ENCODE data around the gene PCDH15.

Gene PCDH15

DNA sequence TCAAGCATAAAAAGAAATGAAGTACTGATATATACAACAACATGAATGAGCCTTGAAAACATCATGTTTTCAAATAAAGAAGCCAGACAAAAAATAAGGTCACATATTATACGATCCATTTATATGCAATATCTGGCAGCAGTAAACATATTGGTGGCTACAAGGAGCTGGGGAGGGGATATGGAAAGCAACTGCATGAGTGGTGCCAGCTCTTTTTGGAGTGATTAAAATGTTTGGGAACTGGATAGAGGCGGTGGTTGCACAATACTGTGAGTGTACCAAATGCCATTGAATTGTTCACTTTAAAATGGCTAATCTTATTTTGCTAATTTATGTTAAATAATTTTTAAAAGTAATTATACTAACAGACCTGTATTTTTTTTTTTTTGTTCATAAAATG lies 481.7 kb downstream of the PCDH15 start:
- no peak for TF ChIP-seq EZH2 (IDR thresholded peaks at IDR 0.05; ENCODE audit: borderline replicate concordance, low read depth, low read length, severe bottlenecking)
- TF ChIP-seq, protein P1, sequence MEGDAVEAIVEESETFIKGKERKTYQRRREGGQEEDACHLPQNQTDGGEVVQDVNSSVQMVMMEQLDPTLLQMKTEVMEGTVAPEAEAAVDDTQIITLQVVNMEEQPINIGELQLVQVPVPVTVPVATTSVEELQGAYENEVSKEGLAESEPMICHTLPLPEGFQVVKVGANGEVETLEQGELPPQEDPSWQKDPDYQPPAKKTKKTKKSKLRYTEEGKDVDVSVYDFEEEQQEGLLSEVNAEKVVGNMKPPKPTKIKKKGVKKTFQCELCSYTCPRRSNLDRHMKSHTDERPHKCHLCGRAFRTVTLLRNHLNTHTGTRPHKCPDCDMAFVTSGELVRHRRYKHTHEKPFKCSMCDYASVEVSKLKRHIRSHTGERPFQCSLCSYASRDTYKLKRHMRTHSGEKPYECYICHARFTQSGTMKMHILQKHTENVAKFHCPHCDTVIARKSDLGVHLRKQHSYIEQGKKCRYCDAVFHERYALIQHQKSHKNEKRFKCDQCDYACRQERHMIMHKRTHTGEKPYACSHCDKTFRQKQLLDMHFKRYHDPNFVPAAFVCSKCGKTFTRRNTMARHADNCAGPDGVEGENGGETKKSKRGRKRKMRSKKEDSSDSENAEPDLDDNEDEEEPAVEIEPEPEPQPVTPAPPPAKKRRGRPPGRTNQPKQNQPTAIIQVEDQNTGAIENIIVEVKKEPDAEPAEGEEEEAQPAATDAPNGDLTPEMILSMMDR (IDR thresholded peaks at IDR 0.05; ENCODE audit: borderline replicate concordance, extremely low read depth, low read length, poor library complexity, severe bottlenecking): no peak
- DNase-seq: no peak
- H3K36me3 ChIP-seq (ENCODE audit: insufficient read depth, low read length): no peaks in the 10 kb centered on the region
- no peak overlapping the region for H3K4me3 ChIP-seq (ENCODE audit: low read depth in 1 of 2, low read length in 2 of 2)
- no peak overlapping the region for H2AFZ ChIP-seq (ENCODE audit: low read depth, low read length)
- H3K79me2 ChIP-seq (ENCODE audit: insufficient read depth, low read length): no peaks in the 10 kb centered on the region
- H3K27me3 ChIP-seq (ENCODE audit: insufficient read depth, low read length, poor library complexity): no peaks in the 10 kb centered on the region
- no peaks in the 10 kb centered on the region for H4K20me1 ChIP-seq (ENCODE audit: insufficient read depth, low read length)
- H3K9ac ChIP-seq (ENCODE audit: low read depth, low read length): no peak overlapping the region
- no peak overlapping the region for H3K4me2 ChIP-seq (ENCODE audit: insufficient read depth, low read length)
- no peaks in the 10 kb centered on the region for H3K9me3 ChIP-seq (ENCODE audit: insufficient read depth, low read length, severe bottlenecking)
- no peaks in the 10 kb centered on the region for H3K4me1 ChIP-seq (ENCODE audit: insufficient read depth, low read length)
- H3K27ac ChIP-seq (ENCODE audit: low read length): no peak overlapping the region
- ATAC-seq (ENCODE audit: insufficient read depth, low read depth): no peak

DNA sequence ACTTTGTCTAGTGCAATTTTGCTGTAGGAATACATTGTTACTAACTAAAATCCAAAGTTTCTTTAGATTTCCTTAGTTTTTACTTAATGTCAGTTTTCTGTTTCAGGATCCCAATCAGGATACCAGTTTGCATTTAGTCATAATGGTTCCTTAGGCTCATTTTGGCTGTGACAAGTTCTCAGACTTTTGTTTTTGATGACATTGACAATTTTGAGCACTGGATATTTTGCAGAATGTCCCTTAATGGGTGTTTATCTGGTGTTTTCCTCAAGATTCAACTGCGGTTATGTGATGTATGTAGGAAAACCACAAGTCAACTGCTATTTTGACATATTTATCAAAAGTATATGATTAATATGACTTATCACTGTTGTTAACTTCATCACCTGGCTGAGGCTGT lies 482.6 kb downstream of the PCDH15 start:
- H3K4me1 ChIP-seq (ENCODE audit: insufficient read depth, low read length): no peaks in the 10 kb centered on the region
- no peaks in the 10 kb centered on the region for H3K79me2 ChIP-seq (ENCODE audit: insufficient read depth, low read length)
- H3K27ac ChIP-seq (ENCODE audit: low read length): no peak overlapping the region
- no peak overlapping the region for H3K4me3 ChIP-seq (ENCODE audit: low read depth in 1 of 2, low read length in 2 of 2)
- TF ChIP-seq, protein P1 (IDR thresholded peaks at IDR 0.05; ENCODE audit: borderline replicate concordance, extremely low read depth, low read length, poor library complexity, severe bottlenecking): no peak
- no peak for TF ChIP-seq EZH2 (IDR thresholded peaks at IDR 0.05; ENCODE audit: borderline replicate concordance, low read depth, low read length, severe bottlenecking)
- H3K9me3 ChIP-seq (ENCODE audit: insufficient read depth, low read length, severe bottlenecking): no peaks in the 10 kb centered on the region
- no peaks in the 10 kb centered on the region for H4K20me1 ChIP-seq (ENCODE audit: insufficient read depth, low read length)
- DNase-seq (no peak), ATAC-seq (ENCODE audit: insufficient read depth, low read depth) (no peak)
- no peaks in the 10 kb centered on the region for H3K27me3 ChIP-seq (ENCODE audit: insufficient read depth, low read length, poor library complexity)
- no peaks in the 10 kb centered on the region for H3K36me3 ChIP-seq (ENCODE audit: insufficient read depth, low read length)
- no peak overlapping the region for H3K9ac ChIP-seq (ENCODE audit: low read depth, low read length)
- no peak overlapping the region for H2AFZ ChIP-seq (ENCODE audit: low read depth, low read length)
- H3K4me2 ChIP-seq (ENCODE audit: insufficient read depth, low read length): no peak overlapping the region

GRCh38 chr10:54314430-54314829 lies 486.6 kb downstream of the PCDH15 start:
- no peak overlapping the region for H3K4me2 ChIP-seq (ENCODE audit: insufficient read depth, low read length)
- H3K36me3 ChIP-seq (ENCODE audit: insufficient read depth, low read length): no peaks in the 10 kb centered on the region
- ATAC-seq (ENCODE audit: insufficient read depth, low read depth): no peak
- H3K9me3 ChIP-seq (ENCODE audit: insufficient read depth, low read length, severe bottlenecking): no peaks in the 10 kb centered on the region
- no peak overlapping the region for H3K4me3 ChIP-seq (ENCODE audit: low read depth in 1 of 2, low read length in 2 of 2)
- H4K20me1 ChIP-seq (ENCODE audit: insufficient read depth, low read length): no peaks in the 10 kb centered on the region
- H3K79me2 ChIP-seq (ENCODE audit: insufficient read depth, low read length): no peaks in the 10 kb centered on the region
- no peaks in the 10 kb centered on the region for H3K27me3 ChIP-seq (ENCODE audit: insufficient read depth, low read length, poor library complexity)
- H3K4me1 ChIP-seq (ENCODE audit: insufficient read depth, low read length): no peaks in the 10 kb centered on the region
- no peak for TF ChIP-seq EZH2 (IDR thresholded peaks at IDR 0.05; ENCODE audit: borderline replicate concordance, low read depth, low read length, severe bottlenecking)
- TF ChIP-seq, protein P1 (IDR thresholded peaks at IDR 0.05; ENCODE audit: borderline replicate concordance, extremely low read depth, low read length, poor library complexity, severe bottlenecking): no peak
- no peak overlapping the region for H3K9ac ChIP-seq (ENCODE audit: low read depth, low read length)
- no peak for DNase-seq
- no peak overlapping the region for H3K27ac ChIP-seq (ENCODE audit: low read length)
- no peak overlapping the region for H2AFZ ChIP-seq (ENCODE audit: low read depth, low read length)

All from DND-41 (cell line).